ENCODE results near the gene RPP30.

Gene RPP30

DNA sequence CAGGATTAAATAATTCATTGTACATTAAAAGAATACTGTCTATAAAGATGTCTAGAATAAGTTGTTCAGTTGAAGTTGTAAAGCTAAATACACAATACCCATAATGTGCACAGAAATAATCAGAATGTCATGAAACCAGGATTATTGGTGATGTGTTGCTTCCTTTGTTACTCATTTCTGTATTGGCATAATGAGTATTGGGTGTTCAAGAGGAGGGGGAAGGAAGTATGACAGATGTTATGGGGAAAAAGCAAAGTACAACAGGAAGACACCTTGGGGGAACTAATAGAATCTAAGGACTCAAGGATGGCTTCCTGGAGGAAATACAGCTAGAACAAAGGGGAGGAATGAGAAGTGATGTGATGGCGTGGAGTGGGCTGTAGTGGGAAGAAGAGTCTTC lies 34.2 kb downstream of the RPP30 start:
- DNase-seq, result no peak
- in situ Hi-C loops (cut with HindIII; ENCODE audit: low pct_ligation_motif_present, low sequenced_read_pairs), result loop anchor here (25.0 kb wide), 1 partner anchor 356 kb away; no protein-coding TSS in a partner anchor
- Histone ChIP-seq H3K27me3 (replicated peaks) (no peaks in the 10 kb centered on the region), H3K4me3 (ENCODE audit: low read depth, low read length) (no peak overlapping the region), H3K36me3 (replicated peaks) (no peaks in the 10 kb centered on the region), H3K27ac (no peak overlapping the region)
- TF ChIP-seq, protein P1, sequence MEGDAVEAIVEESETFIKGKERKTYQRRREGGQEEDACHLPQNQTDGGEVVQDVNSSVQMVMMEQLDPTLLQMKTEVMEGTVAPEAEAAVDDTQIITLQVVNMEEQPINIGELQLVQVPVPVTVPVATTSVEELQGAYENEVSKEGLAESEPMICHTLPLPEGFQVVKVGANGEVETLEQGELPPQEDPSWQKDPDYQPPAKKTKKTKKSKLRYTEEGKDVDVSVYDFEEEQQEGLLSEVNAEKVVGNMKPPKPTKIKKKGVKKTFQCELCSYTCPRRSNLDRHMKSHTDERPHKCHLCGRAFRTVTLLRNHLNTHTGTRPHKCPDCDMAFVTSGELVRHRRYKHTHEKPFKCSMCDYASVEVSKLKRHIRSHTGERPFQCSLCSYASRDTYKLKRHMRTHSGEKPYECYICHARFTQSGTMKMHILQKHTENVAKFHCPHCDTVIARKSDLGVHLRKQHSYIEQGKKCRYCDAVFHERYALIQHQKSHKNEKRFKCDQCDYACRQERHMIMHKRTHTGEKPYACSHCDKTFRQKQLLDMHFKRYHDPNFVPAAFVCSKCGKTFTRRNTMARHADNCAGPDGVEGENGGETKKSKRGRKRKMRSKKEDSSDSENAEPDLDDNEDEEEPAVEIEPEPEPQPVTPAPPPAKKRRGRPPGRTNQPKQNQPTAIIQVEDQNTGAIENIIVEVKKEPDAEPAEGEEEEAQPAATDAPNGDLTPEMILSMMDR (IDR thresholded peaks at IDR 0.05; ENCODE audit: low read depth, low read length, missing control alignments), result no peak

DNA sequence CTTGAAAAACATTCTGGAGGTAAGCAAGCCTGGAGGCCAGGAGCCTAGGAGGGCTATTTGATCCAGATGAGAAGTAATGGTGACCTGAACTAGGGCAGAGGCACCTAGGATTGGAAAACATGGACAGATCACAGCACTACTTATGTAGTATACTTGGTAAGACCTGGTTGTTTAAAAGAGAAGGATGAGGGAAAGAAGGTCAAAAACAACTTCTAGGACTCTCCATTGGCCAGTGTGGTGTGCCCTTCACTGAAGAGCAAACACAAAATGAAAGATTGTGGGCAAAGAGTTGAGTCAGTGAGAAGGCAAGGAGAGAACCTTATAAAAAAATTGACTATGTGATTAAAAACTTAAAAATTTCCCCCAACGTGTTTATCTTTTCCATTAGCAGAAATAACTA lies 34.8 kb downstream of the RPP30 start:
- Histone ChIP-seq H3K27ac (no peak overlapping the region), H3K36me3 (replicated peaks) (no peaks in the 10 kb centered on the region), H3K4me3 (ENCODE audit: low read depth, low read length) (no peak overlapping the region), H3K27me3 (replicated peaks) (no peaks in the 10 kb centered on the region)
- no peak for DNase-seq
- in situ Hi-C loops (cut with HindIII; ENCODE audit: low pct_ligation_motif_present, low sequenced_read_pairs), result loop anchor here (25.0 kb wide), 1 partner anchor 356 kb away; no protein-coding TSS in a partner anchor
- TF ChIP-seq, protein P1 (IDR thresholded peaks at IDR 0.05; ENCODE audit: low read depth, low read length, missing control alignments), result no peak

DNA sequence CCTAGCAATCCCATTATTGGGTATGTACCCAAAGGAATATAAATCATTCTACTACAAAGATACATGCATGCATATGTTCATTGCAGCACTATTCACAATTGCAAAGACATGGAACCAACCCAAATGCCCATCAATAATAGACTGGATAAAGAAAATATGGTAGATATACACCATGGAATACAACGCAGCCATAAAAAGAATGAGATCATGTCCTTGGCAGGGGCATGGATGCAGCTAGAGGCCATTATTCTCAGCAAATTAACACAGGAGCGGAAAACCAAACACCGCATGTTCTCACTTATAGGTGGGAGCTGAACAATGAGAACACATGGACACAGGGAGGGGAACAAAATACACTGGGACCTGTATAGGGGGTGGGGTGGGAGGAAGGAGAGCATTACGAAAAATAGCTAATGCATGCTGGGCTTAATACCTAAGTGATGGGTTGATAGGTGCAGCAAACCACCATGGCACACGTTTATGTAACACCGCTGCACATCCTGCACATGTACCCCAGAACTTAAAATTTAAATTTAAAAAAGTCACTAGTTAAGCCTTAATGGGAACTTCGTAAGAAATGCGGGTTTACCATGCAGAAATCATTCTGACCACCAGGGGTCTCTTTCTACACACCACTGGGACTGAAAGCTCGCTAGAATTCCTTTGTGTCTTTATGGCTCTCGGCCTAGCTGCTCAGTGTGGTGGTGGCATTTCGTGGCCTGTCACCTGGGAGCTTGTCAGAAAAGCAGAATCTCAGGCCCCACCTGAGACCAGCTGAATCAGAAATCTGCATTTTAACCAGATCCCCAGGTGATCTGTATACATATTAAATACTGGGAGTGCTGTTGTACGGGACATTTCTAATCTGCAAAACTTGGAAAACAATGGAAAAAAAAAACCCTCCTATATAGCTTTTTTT lies 39.6 kb downstream of the RPP30 start:
- Histone ChIP-seq H3K36me3 (replicated peaks) (peaks cover 22% of the 10 kb centered on the region), H3K4me3 (ENCODE audit: low read depth, low read length) (no peak overlapping the region), H3K27ac (no peak overlapping the region), H3K27me3 (replicated peaks) (no peaks in the 10 kb centered on the region)
- in situ Hi-C loops (cut with HindIII; ENCODE audit: low pct_ligation_motif_present, low sequenced_read_pairs), result loop anchor here (25.0 kb wide), 1 partner anchor 351 kb away; no protein-coding TSS in a partner anchor
- peak; percentile 84 for DNase-seq
- TF ChIP-seq, protein P1 (IDR thresholded peaks at IDR 0.05; ENCODE audit: low read depth, low read length, missing control alignments), result peak; percentile 82

DNA sequence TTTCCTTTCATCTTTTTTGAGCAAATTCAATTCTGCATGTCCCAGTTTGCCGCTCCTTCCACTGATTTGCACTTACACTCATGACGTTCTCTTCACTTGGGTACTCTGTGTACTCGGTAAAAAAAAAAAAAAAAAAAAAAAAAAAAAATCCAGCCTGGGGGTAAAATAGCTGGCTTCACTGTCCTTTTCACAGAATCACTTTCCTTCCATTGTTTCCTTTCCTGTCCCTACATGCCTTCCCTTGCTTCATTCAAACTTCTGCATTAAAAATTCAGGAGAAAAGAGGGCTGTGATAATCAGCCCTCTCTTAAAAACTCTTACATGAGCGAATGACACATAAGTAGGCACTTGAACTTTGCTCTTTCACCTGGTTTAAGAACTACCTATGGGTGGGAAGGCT lies 40.4 kb downstream of the RPP30 start:
- in situ Hi-C loops (cut with HindIII; ENCODE audit: low pct_ligation_motif_present, low sequenced_read_pairs), result loop anchor here (25.0 kb wide), 1 partner anchor 350 kb away; no protein-coding TSS in a partner anchor
- H3K4me3 ChIP-seq (ENCODE audit: low read depth, low read length), result no peak overlapping the region
- TF ChIP-seq, protein P1 (IDR thresholded peaks at IDR 0.05; ENCODE audit: low read depth, low read length, missing control alignments), result no peak
- H3K27me3 ChIP-seq (replicated peaks), result no peaks in the 10 kb centered on the region
- DNase-seq, result no peak
- H3K27ac ChIP-seq, result no peak overlapping the region
- peaks cover 30% of the 10 kb centered on the region for H3K36me3 ChIP-seq (replicated peaks)

DNA sequence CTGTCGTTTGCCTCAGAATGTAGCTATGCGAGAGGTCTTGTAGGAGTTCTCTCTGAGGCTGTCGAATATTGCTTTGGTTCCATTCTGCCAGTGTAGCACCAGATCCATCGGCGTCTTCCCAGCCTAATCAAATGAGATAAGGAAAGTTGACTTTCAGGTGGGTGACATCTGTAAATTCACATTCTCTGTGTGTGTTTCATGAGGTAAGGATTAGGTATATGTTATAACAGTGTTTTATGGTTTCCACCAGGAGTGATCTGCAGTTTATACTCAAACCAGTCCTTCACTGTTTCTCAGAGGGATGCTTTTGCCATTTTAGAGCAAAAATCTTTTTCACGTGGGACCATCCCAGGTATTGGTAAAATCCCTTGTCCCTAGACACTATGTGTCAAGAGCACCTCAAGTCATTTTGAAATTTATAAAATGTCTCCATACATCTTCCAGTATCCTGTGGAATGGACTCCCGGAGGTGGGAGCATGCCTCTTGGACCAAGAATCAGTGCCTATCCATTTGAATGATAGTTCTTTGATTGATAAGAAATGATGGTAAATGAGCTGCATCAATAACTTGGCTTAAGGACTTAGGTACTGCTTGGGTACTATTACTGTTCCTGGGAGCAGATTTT lies 41.2 kb downstream of the RPP30 start:
- DNase-seq, result no peak
- H3K27ac ChIP-seq, result no peak overlapping the region
- TF ChIP-seq, protein P1 (IDR thresholded peaks at IDR 0.05; ENCODE audit: low read depth, low read length, missing control alignments), result no peak
- in situ Hi-C loops (cut with HindIII; ENCODE audit: low pct_ligation_motif_present, low sequenced_read_pairs), result loop anchor here (25.0 kb wide), 1 partner anchor 349 kb away; no protein-coding TSS in a partner anchor
- no peaks in the 10 kb centered on the region for H3K27me3 ChIP-seq (replicated peaks)
- H3K36me3 ChIP-seq (replicated peaks), result peaks cover 38% of the 10 kb centered on the region
- no peak overlapping the region for H3K4me3 ChIP-seq (ENCODE audit: low read depth, low read length)
